H1 (cell line): ENCODE results near the gene SNED1. TPM values are rescaled to one million over a fixed set of nuclear protein-coding genes. Genes with fewer than 3 reads are reported as not detected.

Source experiments
- CTCF ChIA-PET: fragments of 300-600 bp; sonication (Branson Sonifier 250); formaldehyde crosslinking; loops from one replicate; lab custom pipeline; 2021; ENCODE audit not compliant: partially characterized antibody; lab: Charles Lee
- POLR2A ChIA-PET: fragments of 300-600 bp; sonication (Branson Sonifier 250); formaldehyde crosslinking; loops from one replicate; lab custom pipeline; 2021; ENCODE audit warnings: inconsistent platforms; ENCODE audit not compliant: partially characterized antibody; lab: Charles Lee
- DNase-seq, 2 experiments: peaks; one replicate each; pipeline versions ENCODE4 v3.0.0 to v3.0.0-alpha.2; 2010 to 2022; ENCODE audit warnings: low spot score in 2 of 2, low read depth in 1 of 2, mixed read lengths in 1 of 2
- FAIRE-seq: peaks from 2 replicates; lab custom pipeline; 2011; peaks lifted over from hg19 to GRCh38; lab: Jason Lieb, UNC
- H2AFZ ChIP-seq: 2 replicates; pipeline ENCODE4 v1.8.1; 2012; ENCODE audit warnings: low read length, inconsistent platforms
- H2AK5ac ChIP-seq: 2 replicates; pipeline ENCODE4 v1.6.1; 2013; ENCODE audit warnings: low read depth, low read length
- H2BK120ac ChIP-seq: replicated peaks from 2 replicates; pipeline ENCODE3; 2013; ENCODE audit warnings: low read depth, low read length, inconsistent platforms
- H2BK12ac ChIP-seq: 2 replicates; pipeline ENCODE4 v1.6.1; 2013; ENCODE audit warnings: low read depth, low read length
- H2BK15ac ChIP-seq: 2 replicates; pipeline ENCODE4 v1.6.1; 2013; ENCODE audit warnings: low read length
- H2BK20ac ChIP-seq: 2 replicates; pipeline ENCODE4 v1.6.1; 2013; ENCODE audit warnings: low read length
- H2BK5ac ChIP-seq: 2 replicates; pipeline ENCODE4 v1.6.1; 2013; ENCODE audit warnings: low read depth, low read length
- H3K14ac ChIP-seq: 2 replicates; pipeline ENCODE4 v1.6.1; 2013; ENCODE audit warnings: inconsistent platforms; ENCODE audit not compliant: insufficient read length
- H3K18ac ChIP-seq: 2 replicates; pipeline ENCODE4 v1.6.1; 2013; ENCODE audit warnings: low read length; ENCODE audit errors: extremely low read depth
- H3K23ac ChIP-seq: 2 replicates; pipeline ENCODE4 v1.6.1; 2013; ENCODE audit warnings: inconsistent platforms; ENCODE audit not compliant: insufficient read length
- H3K23me2 ChIP-seq: 2 replicates; pipeline ENCODE4 v1.6.1; 2013; ENCODE audit warnings: low read depth, low read length
- H3K27ac ChIP-seq: 2 replicates; pipeline ENCODE4 v1.6.1; 2011; ENCODE audit warnings: low read depth, low read length, inconsistent platforms
- H3K27me3 ChIP-seq, 4 experiments: replicated peaks in 1 of 4; 1 replicate in 1 of 4; 2 replicates in 3 of 4; pipeline versions ENCODE4 v1.6.1 to v1.8.1; 2011 to 2013; ENCODE audit warnings: low read length in 3 of 4, mild to moderate bottlenecking in 3 of 4, inconsistent platforms in 2 of 4, mixed read lengths in 2 of 4, moderate library complexity in 1 of 4; ENCODE audit not compliant: control insufficient read depth in 3 of 4, insufficient read depth in 3 of 4; ENCODE audit errors: extremely low read depth in 1 of 4
- H3K36me3 ChIP-seq, 4 experiments: 2 replicates each; pipeline versions ENCODE4 v1.6.1 to v1.8.1; 2011 to 2013; ENCODE audit warnings: mild to moderate bottlenecking in 4 of 4, low read length in 3 of 4, moderate library complexity in 2 of 4, control low read depth in 1 of 4, inconsistent platforms in 1 of 4; ENCODE audit not compliant: insufficient read depth in 4 of 4, control insufficient read depth in 2 of 4
- H3K4ac ChIP-seq: replicated peaks from 2 replicates; pipeline ENCODE3; 2013; ENCODE audit warnings: low read length, low read depth, mixed read lengths, inconsistent platforms; ENCODE audit not compliant: insufficient read length
- H3K4me1 ChIP-seq, 4 experiments: replicated peaks in 1 of 4; 1 replicate in 1 of 4; 2 replicates in 3 of 4; pipeline versions ENCODE4 v1.6.1 to v1.8.1; 2011 to 2013; ENCODE audit warnings: low read length in 3 of 4, inconsistent platforms in 2 of 4, mixed read lengths in 1 of 4; ENCODE audit not compliant: insufficient read depth in 4 of 4, control insufficient read depth in 3 of 4
- H3K4me2 ChIP-seq, 2 experiments: 2 replicates each; pipeline versions ENCODE4 v1.6.1 to v1.8.1; 2011 to 2013; ENCODE audit warnings: low read depth in 2 of 2, low read length in 2 of 2, control low read depth in 1 of 2, inconsistent platforms in 1 of 2, mild to moderate bottlenecking in 1 of 2; ENCODE audit not compliant: insufficient read depth in 1 of 2
- H3K4me3 ChIP-seq, 4 experiments: fragments of 200-600, 300-600 bp in 1 of 4; sonication (generic), shearing (Covaris generic), sonication (Bioruptor Twin) in 1 of 4; 2 replicates each; pipeline versions ENCODE4 v1.5.1 to v1.8.1; 2011 to 2016; ENCODE audit warnings: low read length in 4 of 4, low read depth in 3 of 4, control low read depth in 2 of 4, inconsistent platforms in 2 of 4, mild to moderate bottlenecking in 2 of 4, mixed read lengths in 1 of 4, moderate library complexity in 1 of 4; ENCODE audit not compliant: insufficient read depth in 2 of 4; ENCODE audit errors: extremely low read depth in 1 of 4
- H3K56ac ChIP-seq: replicated peaks from 2 replicates; pipeline ENCODE3; 2013; ENCODE audit warnings: low read depth, mild to moderate bottlenecking, mixed read lengths, low read length, inconsistent platforms; ENCODE audit not compliant: insufficient read length
- H3K79me1 ChIP-seq: 2 replicates; pipeline ENCODE4 v1.6.1; 2013; ENCODE audit warnings: low read depth, low read length, control low read depth
- H3K79me2 ChIP-seq, 2 experiments: 2 replicates each; pipeline versions ENCODE4 v1.6.1 to v1.8.1; 2012 to 2013; ENCODE audit warnings: low read length in 2 of 2, mild to moderate bottlenecking in 2 of 2, inconsistent platforms in 1 of 2; ENCODE audit not compliant: insufficient read depth in 2 of 2, control insufficient read depth in 1 of 2
- H3K9ac ChIP-seq, 4 experiments: replicated peaks in 1 of 4; 1 replicate in 1 of 4; 2 replicates in 3 of 4; pipeline versions ENCODE4 v1.6.1 to v1.8.1; 2011 to 2013; ENCODE audit warnings: low read depth in 3 of 4, low read length in 3 of 4, control low read depth in 2 of 4, mild to moderate bottlenecking in 2 of 4, moderate library complexity in 2 of 4, inconsistent platforms in 1 of 4; ENCODE audit errors: extremely low read depth in 1 of 4
- H3K9me3 ChIP-seq, 2 experiments: 2 replicates each; pipeline versions ENCODE4 v1.6.1 to v1.8.1; 2012 to 2013; ENCODE audit warnings: mild to moderate bottlenecking in 2 of 2, moderate library complexity in 2 of 2, control low read depth in 1 of 2, inconsistent platforms in 1 of 2, low read depth in 1 of 2, low read length in 1 of 2, mixed read lengths in 1 of 2; ENCODE audit not compliant: insufficient read depth in 2 of 2
- H4K20me1 ChIP-seq, 2 experiments: replicated peaks in 1 of 2; 2 replicates each; pipeline versions ENCODE3 to v1.8.1; 2011 to 2013; ENCODE audit warnings: inconsistent platforms in 2 of 2, low read length in 2 of 2, mild to moderate bottlenecking in 1 of 2; ENCODE audit not compliant: insufficient read depth in 2 of 2, control insufficient read depth in 1 of 2
- H4K5ac ChIP-seq: 2 replicates; pipeline ENCODE4 v1.6.1; 2013; ENCODE audit warnings: low read length, low read depth, mixed read lengths, inconsistent platforms; ENCODE audit not compliant: insufficient read length
- H4K8ac ChIP-seq: 2 replicates; pipeline ENCODE4 v1.8.0; 2013; ENCODE audit warnings: mild to moderate bottlenecking, moderate library complexity, low read length, inconsistent platforms; ENCODE audit not compliant: insufficient read depth; ENCODE audit errors: extremely low read depth
- H4K91ac ChIP-seq: replicated peaks from 2 replicates; pipeline ENCODE3; 2013; ENCODE audit warnings: low read length, mixed read lengths, inconsistent platforms; ENCODE audit not compliant: insufficient read length
- ASH2L ChIP-seq: fragments of 200-600, 300-600 bp; sonication (generic); IDR thresholded peaks from one replicate; pipeline ENCODE4 v1.7.1; 2017; ENCODE audit warnings: low read length
- JUND ChIP-seq: IDR thresholded peaks from 2 replicates; pipeline ENCODE4 v1.6.1; 2011; ENCODE audit warnings: mild to moderate bottlenecking, improper control_type of control experiment, low read length
- WGBS, 2 experiments: shearing (Covaris generic) in 1 of 2; methylation state at CpG; one replicate each; pipeline versions ENCODE4 v1.1.6 to v1.1.7; 2013 to 2015; ENCODE audit warnings: low lambda C conversion rate in 2 of 2, mixed read lengths in 2 of 2, inconsistent platforms in 1 of 2, low coverage in 1 of 2, missing lambda C conversion rate in 1 of 2; ENCODE audit not compliant: insufficient replicate concordance in 2 of 2, insufficient coverage in 1 of 2, insufficient read length in 1 of 2; ENCODE audit errors: extremely low coverage in 1 of 2, missing lambda C conversion rate in 1 of 2; 5-methylcytosine and 5-hydroxymethylcytosine counted together
- polyA plus RNA-seq, 7 experiments: library from polyadenylated mRNA; depleted of rRNA in 3 of 7; stranded (reverse) in 5 of 7; unstranded in 2 of 7; fragments of >200 nt in 5 of 7; fragments of 200-250 nt in 2 of 7; gene quantifications; 1 replicate in 5 of 7; 2 replicates in 1 of 7; 4 replicates in 1 of 7; pipeline versions ENCODE4 v1.2.1 to v1.2.3, GENCODE V29; 2011 to 2013; ENCODE audit warnings: missing spikeins in 2 of 7, mixed read lengths in 2 of 7
- total RNA-seq: library from RNA; stranded (reverse); fragmentation: NEBNext Ultra II Directional; extraction: Animal tissue kit (Norgen Biotek cat#: 25700); gene quantifications from 2 replicates; pipeline ENCODE4 v1.2.1, GENCODE V29; 2021

Gene SNED1
- total and polyA plus RNA-seq, 2 of the 8 experiments (the other 6 are each of a cell fraction or from before 2014, with no cell fraction given) = 1.9 TPM

GRCh38 chr2:241020629-241021190 lies 22.3 kb downstream of the SNED1 start:
- 89% methylated on average over 8 of the region's 8 CpGs; no CpG with 5 or more reads in 1 of the 2 experiments for WGBS, 2 experiments
- DNase-seq (no peak), FAIRE-seq (no peak)
- H3K23me2 ChIP-seq = no peaks in the 10 kb centered on the region
- H3K23ac ChIP-seq = no peak overlapping the region
- H2BK15ac ChIP-seq = no peak overlapping the region
- H3K18ac ChIP-seq = no peak overlapping the region
- H2AK5ac ChIP-seq = no peak overlapping the region
- H3K36me3 ChIP-seq = no peaks in the 10 kb centered on the region
- no peaks in the 10 kb centered on the region for H4K20me1 ChIP-seq
- H2BK120ac ChIP-seq = no peak overlapping the region
- H3K4ac ChIP-seq = no peak overlapping the region
- CTCF ChIA-PET = interaction anchor here (1.1 to 1.2 kb wide), 2 partner anchors 9 to 106 kb away, joined by 3 to 5 read pairs; no protein-coding TSS in a partner anchor
- H3K4me1 ChIP-seq = no peaks in the 10 kb centered on the region; a peak in 1 of 7 replicates
- no peaks in the 10 kb centered on the region for H3K27me3 ChIP-seq
- H3K9ac ChIP-seq = no peak overlapping the region
- POLR2A ChIA-PET = no interaction called here
- H3K4me3 ChIP-seq = no peak overlapping the region
- no peak overlapping the region for H3K27ac ChIP-seq
- H4K8ac ChIP-seq = no peak overlapping the region
- H3K56ac ChIP-seq = no peak overlapping the region
- H3K14ac ChIP-seq = no peak overlapping the region
- no peak overlapping the region for H2AFZ ChIP-seq
- no peak overlapping the region for H3K4me2 ChIP-seq
- peaks cover 8 to 11% of the 10 kb centered on the region in 2 experiments; a peak in 3 of 4 replicates for H3K9me3 ChIP-seq
- no peak for TF ChIP-seq ASH2L
- no peak for TF ChIP-seq JUND
- H2BK12ac ChIP-seq = no peak overlapping the region
- no peak overlapping the region for H4K91ac ChIP-seq
- no peak overlapping the region for H2BK20ac ChIP-seq
- no peaks in the 10 kb centered on the region for H3K79me2 ChIP-seq
- no peaks in the 10 kb centered on the region for H3K79me1 ChIP-seq
- no peak overlapping the region for H4K5ac ChIP-seq
- no peak overlapping the region for H2BK5ac ChIP-seq
